ENCODE measurements around the gene TTC28.
"Not testable (repeated sequence)": the region's sequence is repeated elsewhere in the genome, so short reads cannot be mapped to it uniquely, and the experiment has no call there.

The TTC28 gene

GRCh38 chr22:28679611-28680287, at the start of gene TTC28:
TSS of gene TTC28 (minus strand) at chr22:28679840. CDS start at chr22:28679723, 117 bp downstream.
- DNase-seq: peak; percentile 74

DNA sequence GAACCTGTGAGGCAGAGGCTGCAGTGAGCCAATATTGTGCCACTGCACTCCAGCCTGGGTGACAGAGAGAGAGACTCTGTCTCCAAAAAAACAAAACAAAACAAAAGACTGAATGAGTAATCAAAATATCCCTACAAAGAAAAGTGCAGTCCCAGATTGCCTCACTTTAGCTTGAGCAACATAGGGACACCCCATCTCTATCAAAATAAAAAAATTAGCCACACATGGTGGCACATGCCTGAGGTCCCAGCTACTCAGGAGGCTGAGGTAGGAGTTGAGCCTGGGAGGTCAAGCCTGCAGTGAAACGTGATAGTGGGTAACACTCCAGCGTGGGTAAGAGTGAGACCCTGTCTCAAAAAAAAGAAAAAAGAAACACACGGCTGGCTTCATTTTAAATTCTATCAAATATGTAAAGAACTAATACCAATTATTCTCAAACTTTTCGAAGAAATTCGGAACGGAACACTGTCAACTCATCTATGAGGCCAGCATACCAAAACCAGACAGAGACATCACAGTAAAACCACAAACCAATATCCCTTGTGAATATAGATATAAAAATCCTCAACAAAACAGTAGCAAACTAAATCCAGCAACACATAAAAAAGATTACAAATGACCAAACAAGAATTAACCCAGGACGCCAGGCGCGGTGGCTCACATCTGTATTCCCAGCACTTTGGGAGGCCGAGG, 49.1 kb upstream of the TTC28 start:
- DNase-seq: peak; percentile 76

- DNase-seq: no peak
Observed at GRCh38 chr22:28728002-28728401, 48.4 kb upstream of the TTC28 start.

DNA sequence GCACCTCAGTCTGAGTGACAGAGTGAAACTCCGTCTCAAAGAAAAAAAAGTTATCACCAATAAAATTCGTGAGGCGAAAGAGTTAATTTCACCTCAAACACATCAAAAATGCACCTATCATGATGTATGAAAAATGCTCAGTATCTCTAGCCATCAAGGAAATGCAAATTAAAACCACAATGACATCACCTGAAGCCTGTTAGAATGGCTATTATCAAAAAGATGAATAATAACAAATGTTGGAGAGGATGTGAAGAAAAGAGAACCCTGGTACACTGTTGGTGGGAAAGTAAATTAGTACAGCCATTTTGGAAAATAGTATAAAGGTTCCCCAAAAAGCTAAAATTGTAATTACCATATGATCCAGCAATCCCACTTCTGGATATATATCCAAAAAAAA, 38.4 kb upstream of the TTC28 start:
- no peak for DNase-seq

DNA sequence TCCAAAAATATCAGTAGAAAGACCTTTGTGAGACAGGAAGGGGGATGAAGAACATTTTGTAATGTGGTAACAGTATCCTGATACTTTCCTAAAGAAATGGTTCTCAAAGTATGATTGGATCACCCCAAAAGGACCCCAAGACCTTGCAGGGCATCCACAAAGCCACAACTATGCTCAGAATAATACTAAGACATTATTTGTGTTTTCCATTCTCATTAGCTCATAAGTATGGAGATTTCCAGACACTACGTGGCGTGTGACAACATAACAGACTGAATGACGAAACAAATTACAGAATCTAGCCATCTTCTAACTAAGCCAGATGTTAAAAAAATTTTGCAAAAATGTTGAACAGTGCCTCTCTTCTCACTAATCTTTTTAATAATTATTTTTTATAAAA, 37.0 kb upstream of the TTC28 start:
- no peak for DNase-seq

DNA sequence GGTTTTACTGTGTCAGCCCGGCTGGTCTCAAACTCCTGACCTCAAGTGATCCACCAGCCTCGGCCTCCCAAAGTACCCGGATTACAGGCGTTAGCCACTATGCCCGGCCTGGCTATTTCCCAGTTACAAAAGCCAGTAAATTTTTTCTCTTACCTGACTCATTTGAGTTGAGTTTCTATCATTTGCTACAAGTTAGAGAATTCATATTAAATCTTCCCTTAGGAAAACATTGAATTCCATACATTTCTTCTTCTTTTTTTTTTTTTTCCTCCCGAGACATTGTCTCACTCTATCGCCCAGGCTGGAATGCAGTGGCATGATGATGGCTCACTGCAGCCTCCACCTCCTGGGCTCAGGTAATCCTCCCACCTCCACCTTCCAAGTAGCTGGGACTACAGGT, 36.0 kb upstream of the TTC28 start:
- DNase-seq: no peak

GRCh38 chr22:28714043-28714628, 34.5 kb upstream of the TTC28 start:
- peak; percentile 5 for DNase-seq

DNA sequence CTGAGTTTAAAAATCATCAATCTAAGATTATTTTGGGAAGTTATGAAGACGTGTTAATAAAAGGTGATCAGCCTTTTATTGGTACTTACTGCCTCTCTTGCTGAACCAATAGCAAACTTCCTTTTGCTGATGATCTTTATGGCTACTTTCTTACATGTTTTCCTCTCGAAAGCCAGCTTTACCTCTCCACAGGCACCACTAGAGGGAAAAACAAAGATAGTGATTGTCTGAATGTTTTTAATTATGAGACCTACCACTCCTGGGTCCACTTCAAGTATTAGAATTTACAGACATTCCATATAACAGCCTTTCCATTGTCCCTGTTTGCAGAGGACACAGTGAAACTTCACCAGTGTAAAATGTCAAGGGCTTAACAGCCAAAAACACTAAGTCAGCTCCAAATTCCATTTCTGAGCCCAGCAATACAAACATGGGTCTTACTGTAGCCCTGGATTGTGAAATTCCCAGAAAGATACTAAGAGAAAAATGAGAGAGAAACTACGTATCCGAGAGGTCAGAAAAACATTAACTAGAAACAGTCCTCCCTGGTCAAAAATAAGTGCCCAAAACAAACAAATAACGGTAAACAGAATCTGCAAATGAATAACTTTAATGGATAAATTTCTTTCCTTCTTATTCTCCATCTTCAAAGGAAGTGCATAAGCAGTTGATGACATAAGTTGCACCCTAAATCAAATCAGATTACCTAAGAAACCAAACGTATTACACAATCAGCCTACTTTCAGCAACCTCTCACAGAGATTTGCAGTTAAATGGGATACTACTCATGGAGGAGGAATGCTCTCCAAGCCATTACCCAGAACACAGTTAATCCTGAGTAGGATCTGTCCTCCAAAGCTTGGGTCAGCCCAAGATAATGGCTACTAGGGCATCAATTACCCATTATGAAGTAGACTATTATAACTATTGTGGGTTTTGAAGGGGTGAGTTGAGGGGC, 32.5 kb upstream of the TTC28 start:
- DNase-seq: peak; percentile 24

- DNase-seq: no peak
Observed at GRCh38 chr22:28711341-28711740, 31.7 kb upstream of the TTC28 start.

DNA sequence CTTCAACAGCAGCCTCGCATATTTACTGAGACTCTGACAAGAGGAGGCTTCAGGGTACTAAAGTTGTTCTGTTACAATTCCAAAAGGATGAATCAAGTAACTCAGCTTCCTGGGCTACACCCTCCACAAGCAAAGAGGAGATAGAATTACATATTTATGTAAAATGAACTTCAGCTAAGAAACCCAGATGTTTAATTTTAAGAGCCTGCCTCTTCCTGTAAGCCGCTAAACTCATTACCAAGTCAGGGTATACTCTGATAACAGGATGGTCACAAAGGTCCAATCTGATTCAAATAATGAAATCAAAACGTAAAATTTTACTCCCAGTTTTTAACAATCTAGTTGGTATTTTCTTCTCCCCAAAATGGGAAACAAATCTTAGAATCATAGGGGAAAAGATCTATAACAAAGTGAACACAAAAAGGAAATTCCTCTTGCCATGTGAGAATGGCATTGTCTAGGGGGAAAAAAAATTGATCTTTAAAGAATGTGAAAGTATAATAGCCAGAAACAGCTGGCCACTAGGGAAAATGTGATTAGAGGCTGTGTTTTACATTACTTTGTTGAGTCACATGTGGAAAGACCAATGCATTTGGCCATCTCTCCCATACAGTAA, 31.0 kb upstream of the TTC28 start:
- DNase-seq: peak; percentile 8

DNA sequence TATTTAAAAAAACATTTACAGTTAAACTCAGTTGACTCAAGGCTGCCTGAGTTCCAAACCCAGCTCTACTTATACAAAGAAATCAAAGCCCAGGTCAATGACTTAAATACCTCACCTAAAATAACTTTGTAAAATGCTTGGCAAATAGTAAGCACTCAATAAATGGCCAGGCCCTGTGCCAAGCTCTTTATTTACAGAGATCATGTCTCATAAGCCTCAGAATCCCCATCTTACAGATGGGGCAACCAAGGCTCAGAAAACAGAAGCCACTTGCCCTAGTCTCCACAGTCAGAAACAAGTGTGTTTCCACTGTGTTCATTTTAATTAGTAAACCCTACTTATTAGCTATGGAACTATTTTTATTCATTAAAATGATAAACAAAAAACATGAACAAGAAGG, 30.5 kb upstream of the TTC28 start:
- DNase-seq: no peak

DNA sequence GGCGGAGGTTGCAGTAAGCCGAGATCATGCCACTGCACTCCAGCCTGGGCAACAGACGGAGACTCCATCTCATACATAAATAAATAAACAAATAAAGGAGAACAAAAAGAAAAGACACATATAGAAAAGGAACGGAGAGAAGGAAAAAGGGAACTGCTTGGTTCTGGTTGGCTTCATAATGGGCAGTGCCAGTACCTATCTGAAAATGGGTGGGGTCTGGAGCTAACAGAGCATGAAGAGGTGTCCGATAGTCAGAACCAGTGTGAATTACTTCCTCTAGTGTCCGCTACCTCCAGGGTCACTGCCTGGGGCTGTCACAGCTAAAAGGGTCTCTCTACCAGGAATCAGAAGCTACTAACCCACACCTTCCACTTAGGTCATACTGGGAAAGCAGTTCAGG, 27.2 kb upstream of the TTC28 start:
- no peak for DNase-seq

- DNase-seq: no peak
Observed at GRCh38 chr22:28703436-28703835, 23.8 kb upstream of the TTC28 start.

GRCh38 chr22:28702891-28703290, 23.3 kb upstream of the TTC28 start:
- no peak for DNase-seq

GRCh38 chr22:28693041-28693760, 13.6 kb upstream of the TTC28 start:
- DNase-seq: not testable (repeated sequence)

GRCh38 chr22:28689796-28690195, 10.2 kb upstream of the TTC28 start:
- not testable (repeated sequence) for DNase-seq

DNA sequence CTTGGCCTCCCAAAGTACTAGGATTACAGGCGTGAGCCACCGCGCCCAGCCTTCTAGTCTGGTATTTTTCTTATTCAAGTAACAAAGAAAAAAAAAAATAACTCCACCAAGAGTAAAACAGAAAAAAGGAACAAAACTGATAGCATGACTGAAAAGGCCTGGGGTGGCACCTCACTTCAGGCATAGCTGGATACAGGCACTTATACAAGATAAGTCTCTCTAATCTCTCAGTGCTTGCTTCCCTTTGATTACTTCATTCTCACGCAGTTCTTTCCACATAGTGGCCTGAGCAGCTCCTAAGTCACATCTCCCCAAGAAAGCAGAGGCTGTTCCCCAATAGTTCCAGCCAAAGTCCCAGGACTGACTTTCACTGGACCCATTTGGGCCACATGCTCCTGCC, 3.3 kb upstream of the TTC28 start:
- not testable (repeated sequence) for DNase-seq

DNA sequence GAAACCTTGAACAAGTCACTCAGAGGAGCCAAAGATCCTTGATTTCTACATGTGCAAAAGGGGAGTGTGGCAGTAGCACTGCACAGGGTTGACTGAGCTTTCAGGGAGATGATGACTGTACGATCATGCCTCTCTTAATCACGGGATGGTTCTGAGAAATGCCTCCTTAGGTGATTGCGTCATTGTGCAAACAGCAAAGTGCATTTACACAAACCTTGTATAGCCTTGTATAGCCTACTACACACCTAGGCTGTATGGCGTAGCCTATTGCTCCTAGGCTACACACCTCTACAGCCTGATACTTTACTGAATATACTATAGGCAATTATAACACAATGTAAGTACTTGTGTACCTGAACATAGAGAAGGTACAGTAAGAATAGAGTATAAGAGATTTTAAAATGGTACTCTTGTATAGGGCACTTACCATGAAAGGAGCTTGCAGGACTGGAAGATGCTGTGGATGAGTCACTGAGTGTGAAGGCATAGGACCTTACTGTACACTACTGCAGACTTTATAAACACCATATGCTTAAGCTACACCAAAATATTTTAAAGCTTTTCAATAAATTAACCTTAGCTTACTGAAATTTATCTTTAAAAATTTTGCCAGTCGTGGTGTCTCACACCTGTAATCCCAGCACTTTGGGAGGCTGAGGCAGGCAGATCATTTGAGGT, 1.3 kb upstream of the TTC28 start:
- DNase-seq: peak; percentile 50

DNA sequence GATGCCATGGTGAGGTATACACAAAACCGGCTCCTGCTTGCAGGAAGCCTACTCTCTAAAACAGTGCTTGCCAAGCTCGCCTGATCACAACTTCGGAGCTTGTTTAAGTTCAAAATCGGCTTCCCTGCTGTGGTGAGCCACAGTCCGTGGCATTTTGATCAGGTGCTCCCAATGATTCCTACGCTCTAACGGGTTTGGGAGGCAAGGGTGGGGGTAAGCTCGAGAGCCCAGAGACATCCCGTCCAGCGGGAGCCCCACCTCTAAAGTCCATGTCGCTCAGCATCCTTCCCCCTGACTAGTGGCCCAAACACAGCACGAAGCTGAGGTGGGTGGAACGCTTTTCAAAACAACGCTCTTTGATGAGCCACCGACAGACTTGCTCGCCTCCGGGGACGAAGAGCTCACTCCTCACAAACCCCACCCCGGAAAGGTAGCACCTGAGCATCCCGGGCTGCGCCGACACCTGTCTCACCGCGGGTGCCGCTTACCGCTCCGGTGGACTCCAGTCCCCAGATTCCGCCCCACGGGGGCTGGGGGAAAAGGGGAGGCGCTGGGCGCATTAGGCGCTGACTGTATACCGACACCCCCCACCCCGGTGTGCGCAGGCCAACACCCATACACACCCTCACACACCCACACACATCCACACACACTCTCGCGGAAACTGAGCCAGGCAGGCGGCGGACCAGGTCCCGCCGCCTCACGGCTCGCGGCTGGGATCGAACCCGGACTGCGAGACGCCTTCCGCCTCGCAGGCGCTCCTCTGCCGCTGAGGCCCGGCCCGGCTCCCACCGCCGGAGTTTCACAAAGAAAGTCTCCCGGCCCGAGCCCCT, 646 bp downstream of the TTC28 start:
- peak; percentile 19 for DNase-seq

DNA sequence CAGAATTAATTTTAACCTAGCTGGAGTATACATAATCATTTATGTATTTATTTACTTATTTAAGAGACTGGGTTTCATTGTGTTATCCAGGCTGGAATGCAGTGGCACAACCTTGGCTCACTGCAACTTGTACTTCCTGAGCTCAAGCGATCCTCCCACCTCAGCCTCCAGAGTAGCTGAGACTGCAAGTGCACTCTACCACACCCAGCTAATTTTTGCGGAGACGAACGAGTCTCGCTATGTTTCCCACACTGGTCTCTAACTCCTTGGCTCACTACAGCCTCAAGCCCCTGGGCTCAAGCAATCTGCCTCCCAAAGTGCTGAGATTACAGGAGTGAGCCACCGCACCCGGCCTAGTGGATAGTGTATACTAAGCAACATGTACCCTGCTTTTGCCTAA, 1.5 kb downstream of the TTC28 start:
- not testable (repeated sequence) for DNase-seq
